IMR-90 (cell line): ENCODE results near the gene PRDM1.

Experiments
- POLR2A ChIP-seq: IDR thresholded peaks from 2 replicates; pipeline ENCODE4 v1.6.1; 2012; ENCODE audit warnings: mild to moderate bottlenecking, low read depth, low read length
- RCOR1 ChIP-seq: IDR thresholded peaks from 2 replicates; pipeline ENCODE4 v1.6.1; 2012; ENCODE audit warnings: mild to moderate bottlenecking, low read length, improper control_type of control experiment; ENCODE audit not compliant: insufficient replicate concordance
- TF ChIP-seq, protein P1 (sequence below): conservative IDR thresholded peaks from 2 replicates; pipeline ENCODE4 v1.5.1; 2012; ENCODE audit warnings: mild to moderate bottlenecking, low read depth, low read length, improper control_type of control experiment
- TF ChIP-seq, protein P2 (sequence below): fragments of 150-350 bp; IDR thresholded peaks from 2 replicates; pipeline ENCODE4 v1.6.1; 2016; ENCODE audit warnings: low read depth, mild to moderate bottlenecking, low read length, moderate library complexity, borderline replicate concordance

DNA sequence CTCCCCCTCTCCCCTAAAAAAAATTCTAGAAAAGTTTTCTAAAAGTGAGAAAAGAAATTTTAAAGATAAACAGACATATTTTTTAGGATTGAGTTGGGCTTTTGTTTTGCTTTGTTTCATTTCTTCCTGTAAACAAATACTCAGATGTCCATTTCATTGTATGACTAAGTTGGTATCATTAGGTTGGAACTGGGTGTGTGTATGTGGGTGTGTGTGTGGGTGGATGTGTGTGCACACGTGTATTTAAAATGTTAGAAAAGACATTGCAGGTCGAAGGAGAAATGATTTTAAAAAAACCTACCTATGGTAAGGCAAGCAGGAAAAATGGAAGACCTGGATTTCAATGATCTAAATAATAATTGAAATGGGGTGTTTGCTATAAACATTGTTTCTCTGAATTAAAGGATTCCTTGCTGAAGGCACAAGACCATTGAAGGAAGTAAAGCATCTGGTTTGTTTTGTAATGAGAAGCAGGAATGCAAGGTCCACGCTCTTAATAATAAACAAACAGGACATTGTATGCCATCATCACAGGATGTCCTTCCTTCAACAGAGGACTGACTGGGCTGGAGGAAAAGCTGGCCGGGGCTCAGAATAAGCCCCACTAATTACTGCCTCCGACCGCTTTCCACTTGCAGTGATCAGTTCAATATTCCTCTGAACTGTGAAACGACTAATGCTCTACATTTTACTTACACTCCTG, 996 bp upstream of the PRDM1 start:
- TF ChIP-seq RCOR1 (no peak), POLR2A (no peak)
- TF ChIP-seq, protein P1, sequence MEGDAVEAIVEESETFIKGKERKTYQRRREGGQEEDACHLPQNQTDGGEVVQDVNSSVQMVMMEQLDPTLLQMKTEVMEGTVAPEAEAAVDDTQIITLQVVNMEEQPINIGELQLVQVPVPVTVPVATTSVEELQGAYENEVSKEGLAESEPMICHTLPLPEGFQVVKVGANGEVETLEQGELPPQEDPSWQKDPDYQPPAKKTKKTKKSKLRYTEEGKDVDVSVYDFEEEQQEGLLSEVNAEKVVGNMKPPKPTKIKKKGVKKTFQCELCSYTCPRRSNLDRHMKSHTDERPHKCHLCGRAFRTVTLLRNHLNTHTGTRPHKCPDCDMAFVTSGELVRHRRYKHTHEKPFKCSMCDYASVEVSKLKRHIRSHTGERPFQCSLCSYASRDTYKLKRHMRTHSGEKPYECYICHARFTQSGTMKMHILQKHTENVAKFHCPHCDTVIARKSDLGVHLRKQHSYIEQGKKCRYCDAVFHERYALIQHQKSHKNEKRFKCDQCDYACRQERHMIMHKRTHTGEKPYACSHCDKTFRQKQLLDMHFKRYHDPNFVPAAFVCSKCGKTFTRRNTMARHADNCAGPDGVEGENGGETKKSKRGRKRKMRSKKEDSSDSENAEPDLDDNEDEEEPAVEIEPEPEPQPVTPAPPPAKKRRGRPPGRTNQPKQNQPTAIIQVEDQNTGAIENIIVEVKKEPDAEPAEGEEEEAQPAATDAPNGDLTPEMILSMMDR = no peak
- TF ChIP-seq, protein P2, sequence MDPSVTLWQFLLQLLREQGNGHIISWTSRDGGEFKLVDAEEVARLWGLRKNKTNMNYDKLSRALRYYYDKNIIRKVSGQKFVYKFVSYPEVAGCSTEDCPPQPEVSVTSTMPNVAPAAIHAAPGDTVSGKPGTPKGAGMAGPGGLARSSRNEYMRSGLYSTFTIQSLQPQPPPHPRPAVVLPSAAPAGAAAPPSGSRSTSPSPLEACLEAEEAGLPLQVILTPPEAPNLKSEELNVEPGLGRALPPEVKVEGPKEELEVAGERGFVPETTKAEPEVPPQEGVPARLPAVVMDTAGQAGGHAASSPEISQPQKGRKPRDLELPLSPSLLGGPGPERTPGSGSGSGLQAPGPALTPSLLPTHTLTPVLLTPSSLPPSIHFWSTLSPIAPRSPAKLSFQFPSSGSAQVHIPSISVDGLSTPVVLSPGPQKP = no peak
